ENCODE results near the gene GNG12. TPM values are rescaled to one million over a fixed set of nuclear protein-coding genes. Genes with fewer than 3 reads are reported as not detected.

The GNG12 gene
- polyA plus RNA-seq, 1 donor (not counting 4 experiments of a cell fraction or from before 2014, with no cell fraction given): 208 TPM

- no peak overlapping the region for H2AFZ ChIP-seq (ENCODE audit: control insufficient read depth, low read length)
- H3K9me1 ChIP-seq (ENCODE audit: control insufficient read depth, extremely low read depth, insufficient read depth, low read length): no peaks in the 10 kb centered on the region
- no peak overlapping the region for H3K4me3 ChIP-seq (ENCODE audit: control insufficient read depth in 2 of 3, extremely low read depth in 1 of 3, insufficient read depth in 2 of 3, low read depth in 1 of 3, low read length in 3 of 3)
- dilution Hi-C loops (cut with MboI; ENCODE audit: extremely low pct_ligation_motif_present, low sequenced_read_pairs): no loop called here
- H3K36me3 ChIP-seq (ENCODE audit: control insufficient read depth in 2 of 2, extremely low read depth in 1 of 2, insufficient read depth in 2 of 2, low read length in 2 of 2): peaks cover under 1 to 4% of the 10 kb centered on the region in 2 experiments
- peaks cover 41% of the 10 kb centered on the region for H3K79me2 ChIP-seq (ENCODE audit: control insufficient read depth, insufficient read depth, low read length)
- TF ChIP-seq CTCF (optimal IDR thresholded peaks at IDR 0.05 in 1 of 3, IDR thresholded peaks at IDR 0.05 in 1 of 3, conservative IDR thresholded peaks at IDR 0.05 in 1 of 3; ENCODE audit: extremely low read depth in 1 of 3, insufficient read depth in 2 of 3, low read length in 3 of 3) (no peak), EZH2 (IDR thresholded peaks at IDR 0.05; ENCODE audit: low read length) (no peak)
- H3K4me1 ChIP-seq (ENCODE audit: control insufficient read depth, extremely low read depth, insufficient read depth, low read length): peaks cover 58% of the 10 kb centered on the region
- H3K9ac ChIP-seq (ENCODE audit: control insufficient read depth, extremely low read depth, insufficient read depth, low read length): no peak overlapping the region
- H3K27me3 ChIP-seq (ENCODE audit: control insufficient read depth, extremely low read depth, insufficient read depth, low read length): no peaks in the 10 kb centered on the region
- peak overlapping the region; percentile 3 for H3K4me2 ChIP-seq (ENCODE audit: control insufficient read depth, extremely low read depth, insufficient read depth, low read depth, low read length)
- no peaks in the 10 kb centered on the region for H3K9me3 ChIP-seq (ENCODE audit: control insufficient read depth, low read depth, low read length)
- FAIRE-seq: peak; percentile 79
- no peaks in the 10 kb centered on the region for H4K20me1 ChIP-seq (ENCODE audit: control insufficient read depth, extremely low read depth, insufficient read depth, low read length)
- no peak for DNase-seq (ENCODE audit: low read depth, low spot score)
- H3K27ac ChIP-seq (ENCODE audit: control insufficient read depth, insufficient read depth, low read length): peak overlapping the region; percentile 89
Measured at GRCh38 chr1:67726224-67726623, 107.0 kb downstream of the GNG12 start.

GRCh38 chr1:67724928-67725560 lies 108.2 kb downstream of the GNG12 start:
- TF ChIP-seq CTCF (optimal IDR thresholded peaks at IDR 0.05 in 1 of 3, IDR thresholded peaks at IDR 0.05 in 1 of 3, conservative IDR thresholded peaks at IDR 0.05 in 1 of 3; ENCODE audit: extremely low read depth in 1 of 3, insufficient read depth in 2 of 3, low read length in 3 of 3) (no peak), EZH2 (IDR thresholded peaks at IDR 0.05; ENCODE audit: low read length) (no peak)
- Histone ChIP-seq H2AFZ (ENCODE audit: control insufficient read depth, low read length) (no peak overlapping the region), H3K4me1 (ENCODE audit: control insufficient read depth, extremely low read depth, insufficient read depth, low read length) (peaks cover 58% of the 10 kb centered on the region), H3K4me2 (ENCODE audit: control insufficient read depth, extremely low read depth, insufficient read depth, low read depth, low read length) (peak overlapping the region; percentile 58), H3K9ac (ENCODE audit: control insufficient read depth, extremely low read depth, insufficient read depth, low read length) (peak overlapping the region; percentile 52), H3K27ac (ENCODE audit: control insufficient read depth, insufficient read depth, low read length) (peak overlapping the region; percentile 89), H3K36me3 (ENCODE audit: control insufficient read depth in 2 of 2, extremely low read depth in 1 of 2, insufficient read depth in 2 of 2, low read length in 2 of 2) (peaks cover 3 to 4% of the 10 kb centered on the region in 2 experiments), H4K20me1 (ENCODE audit: control insufficient read depth, extremely low read depth, insufficient read depth, low read length) (no peaks in the 10 kb centered on the region), H3K27me3 (ENCODE audit: control insufficient read depth, extremely low read depth, insufficient read depth, low read length) (no peaks in the 10 kb centered on the region), H3K79me2 (ENCODE audit: control insufficient read depth, insufficient read depth, low read length) (peaks cover 46% of the 10 kb centered on the region), H3K9me3 (ENCODE audit: control insufficient read depth, low read depth, low read length) (no peaks in the 10 kb centered on the region), H3K4me3 (ENCODE audit: control insufficient read depth in 2 of 3, extremely low read depth in 1 of 3, insufficient read depth in 2 of 3, low read depth in 1 of 3, low read length in 3 of 3) (no peak overlapping the region), H3K9me1 (ENCODE audit: control insufficient read depth, extremely low read depth, insufficient read depth, low read length) (no peaks in the 10 kb centered on the region)
- DNase-seq (ENCODE audit: low read depth, low spot score) (no peak), FAIRE-seq (peak; percentile 70)
- dilution Hi-C loops (cut with MboI; ENCODE audit: extremely low pct_ligation_motif_present, low sequenced_read_pairs): no loop called here

Measured in keratinocyte (primary cell).